SK-N-SH (cell line): Measurements from ENCODE around the gene CTSO. TPM values are rescaled to one million over a fixed set of nuclear protein-coding genes. Genes with fewer than 3 reads are reported as not detected.

Experiments
- CTCF ChIA-PET: fragments of 300-600, 350-600 bp; formaldehyde crosslinking; extraction: SDS; loops from one replicate; lab custom pipeline; 2021; lab: Yijun Ruan, JAX
- POLR2A ChIA-PET: fragments of 350-600 bp; sonication (Branson Sonifier 250); formaldehyde crosslinking; extraction: SDS; loops from one replicate; lab custom pipeline; 2020; ENCODE audit warnings: antibody characterized with exemption, inconsistent platforms; lab: Yijun Ruan, JAX
- DNase-seq: peaks from one replicate; pipeline ENCODE4 v3.0.0; 2012
- H2AFZ ChIP-seq: fragments of 200-600 bp; sonication (generic); 2 replicates; pipeline ENCODE4 v1.8.1; 2016; ENCODE audit warnings: antibody characterized with exemption, mild to moderate bottlenecking, low read depth
- H3F3A ChIP-seq: fragments of 200-600 bp; sonication (generic); replicated peaks from 2 replicates; pipeline ENCODE3; 2016; ENCODE audit warnings: antibody characterized with exemption, mild to moderate bottlenecking; ENCODE audit not compliant: insufficient read depth
- H3K27ac ChIP-seq, 2 experiments: fragments of 200-500 bp in 1 of 2; fragments of 200-600 bp in 1 of 2; sonication (Bioruptor generic) in 1 of 2; sonication (generic), shearing (Covaris generic) in 1 of 2; 2 replicates each; pipeline versions ENCODE4 v1.5.1 to v1.6.1; 2014 to 2016; ENCODE audit warnings: low read depth in 2 of 2, inconsistent platforms in 1 of 2, low read length in 1 of 2, mild to moderate bottlenecking in 1 of 2, mixed read lengths in 1 of 2
- H3K27me3 ChIP-seq: fragments of 200-600 bp; sonication (generic), shearing (Covaris generic); 2 replicates; pipeline ENCODE4 v1.6.1; 2016; ENCODE audit warnings: mixed run types; ENCODE audit not compliant: insufficient read depth
- H3K36me3 ChIP-seq, 2 experiments: fragments of 200-500 bp in 1 of 2; fragments of 200-600 bp in 1 of 2; sonication (Bioruptor generic) in 1 of 2; sonication (generic) in 1 of 2; replicated peaks in 1 of 2; 2 replicates each; pipeline versions ENCODE3 to v1.5.1; 2014 to 2016; ENCODE audit warnings: low read length in 1 of 2, mild to moderate bottlenecking in 1 of 2; ENCODE audit not compliant: insufficient read depth in 2 of 2, control insufficient read depth in 1 of 2
- H3K4me1 ChIP-seq, 2 experiments: fragments of 200-500 bp in 1 of 2; fragments of 200-600 bp in 1 of 2; sonication (Bioruptor generic) in 1 of 2; sonication (generic), shearing (Covaris generic) in 1 of 2; 2 replicates each; pipeline versions ENCODE4 v1.5.1 to v1.6.1; 2014 to 2016; ENCODE audit warnings: low read depth in 1 of 2, low read length in 1 of 2, mixed run types in 1 of 2; ENCODE audit not compliant: insufficient read depth in 2 of 2, control insufficient read depth in 1 of 2
- H3K4me2 ChIP-seq: fragments of 200-600 bp; sonication (generic), shearing (Covaris generic); 2 replicates; pipeline ENCODE4 v1.6.1; 2017; ENCODE audit warnings: mixed run types
- H3K4me3 ChIP-seq, 2 experiments: fragments of 200-500 bp in 1 of 2; fragments of 200-600 bp in 1 of 2; sonication (Bioruptor generic) in 1 of 2; sonication (generic), shearing (Covaris generic) in 1 of 2; 2 replicates each; pipeline versions ENCODE4 v1.5.1 to v1.8.1; 2014 to 2016; ENCODE audit warnings: low read depth in 2 of 2, inconsistent platforms in 1 of 2, low read length in 1 of 2, mild to moderate bottlenecking in 1 of 2, mixed read lengths in 1 of 2, moderate library complexity in 1 of 2
- H3K79me2 ChIP-seq: fragments of 200-600 bp; sonication (generic); 2 replicates; pipeline ENCODE4 v1.8.1; 2017; ENCODE audit warnings: mild to moderate bottlenecking; ENCODE audit not compliant: insufficient read depth
- H3K9ac ChIP-seq: fragments of 200-600 bp; sonication (generic); 2 replicates; pipeline ENCODE4 v1.6.1; 2017; ENCODE audit warnings: mixed run types
- H3K9me2 ChIP-seq: fragments of 200-600 bp; sonication (generic); 2 replicates; pipeline ENCODE4 v1.6.1; 2017; ENCODE audit warnings: mixed run types
- H3K9me3 ChIP-seq: fragments of 200-600 bp; sonication (generic); 2 replicates; pipeline ENCODE4 v1.6.1; 2017; ENCODE audit warnings: mixed run types, mild to moderate bottlenecking, moderate library complexity
- H4K20me1 ChIP-seq: fragments of 200-600 bp; sonication (generic); 2 replicates; pipeline ENCODE4 v1.6.1; 2017; ENCODE audit warnings: mild to moderate bottlenecking, mixed run types; ENCODE audit not compliant: insufficient read depth
- CHD2 ChIP-seq: fragments of 150-350 bp; IDR thresholded peaks from 2 replicates; pipeline ENCODE4 v1.6.1; 2018; ENCODE audit warnings: low read length; ENCODE audit not compliant: partially characterized antibody
- ELF1 ChIP-seq: IDR thresholded peaks from 2 replicates; pipeline ENCODE4 v1.4.0; 2012
- EP300 ChIP-seq, 2 experiments: IDR thresholded peaks; 2 replicates each; pipeline versions ENCODE4 v1.4.0 to v1.6.1; 2012; ENCODE audit warnings: borderline replicate concordance in 1 of 2, low read depth in 1 of 2, low read length in 1 of 2
- EZH2phosphoT487 ChIP-seq: fragments of 200-600 bp; sonication (generic); IDR thresholded peaks from 2 replicates; pipeline ENCODE4 v1.6.1; 2017; ENCODE audit warnings: low read depth, mixed run types, mild to moderate bottlenecking, antibody characterized with exemption, moderate library complexity, borderline replicate concordance
- FOXJ3 ChIP-seq: sonication (generic); formaldehyde crosslinking; IDR thresholded peaks from 2 replicates; pipeline ENCODE4 v1.5.1; 2020; ENCODE audit warnings: mild to moderate bottlenecking, missing genetic modification reagents
- JUND ChIP-seq: IDR thresholded peaks from 2 replicates; pipeline ENCODE4 v1.4.0; 2012
- MAX ChIP-seq: IDR thresholded peaks from 2 replicates; pipeline ENCODE4 v1.4.0; 2012; ENCODE audit warnings: low read depth
- NFIC ChIP-seq: IDR thresholded peaks from 2 replicates; pipeline ENCODE4 v1.4.0; 2012; ENCODE audit warnings: borderline replicate concordance
- PBX3 ChIP-seq: IDR thresholded peaks from 2 replicates; pipeline ENCODE4; 2012
- RAD21 ChIP-seq: IDR thresholded peaks from 2 replicates; pipeline ENCODE4 v1.6.1; 2012; ENCODE audit warnings: mild to moderate bottlenecking, low read length
- RCOR1 ChIP-seq: fragments of 150-350 bp; IDR thresholded peaks from 2 replicates; pipeline ENCODE4 v1.6.1; 2017; ENCODE audit warnings: antibody characterized with exemption, low read length
- RFX5 ChIP-seq: IDR thresholded peaks from 2 replicates; pipeline ENCODE4 v1.6.1; 2012; ENCODE audit warnings: mild to moderate bottlenecking, improper control_type of control experiment, low read length
- RXRA ChIP-seq: IDR thresholded peaks from 2 replicates; pipeline ENCODE4 v1.4.0; 2012; ENCODE audit warnings: low read depth, mild to moderate bottlenecking, borderline replicate concordance
- SIN3A ChIP-seq: IDR thresholded peaks from 2 replicates; pipeline ENCODE4 v1.6.1; 2012; ENCODE audit warnings: low read depth, mild to moderate bottlenecking, low read length, moderate library complexity, borderline replicate concordance
- SMC3 ChIP-seq: IDR thresholded peaks from 2 replicates; pipeline ENCODE4 v1.6.1; 2012; ENCODE audit warnings: low read depth, low read length, improper control_type of control experiment
- TAF1 ChIP-seq: IDR thresholded peaks from 2 replicates; pipeline ENCODE4 v1.6.1; 2012; ENCODE audit warnings: low read depth, mild to moderate bottlenecking, low read length, moderate library complexity, borderline replicate concordance
- TCF12 ChIP-seq: IDR thresholded peaks from 2 replicates; pipeline ENCODE4 v1.4.0; 2012
- YY1 ChIP-seq: IDR thresholded peaks from 2 replicates; pipeline ENCODE4 v1.4.0; 2012; ENCODE audit warnings: low read depth, mild to moderate bottlenecking
- WGBS: methylation state at CpG from one replicate; pipeline ENCODE4 v1.1.6; 2017; ENCODE audit warnings: low lambda C conversion rate; 5-methylcytosine and 5-hydroxymethylcytosine counted together
- polyA plus RNA-seq, 3 experiments: library from polyadenylated mRNA; depleted of rRNA; stranded (reverse); fragments of >200 nt; gene quantifications; 2 replicates each; pipeline ENCODE4 v1.2.3, GENCODE V29; 2012
- TF ChIP-seq, protein P1 (sequence below): fragments of 200-600 bp; sonication (generic); IDR thresholded peaks from 2 replicates; pipeline ENCODE4 v1.6.1; 2017; ENCODE audit warnings: antibody characterized with exemption, mild to moderate bottlenecking, moderate library complexity
- TF ChIP-seq, protein P2 (sequence below): IDR thresholded peaks from 2 replicates; pipeline ENCODE4 v1.6.1; 2012; ENCODE audit warnings: mild to moderate bottlenecking, low read depth, low read length, moderate library complexity

The CTSO gene
- polyA plus RNA-seq, 1 of the 3 experiments (the other 2 are of a cell fraction), result 3.3 TPM

- TF ChIP-seq RAD21, result no peak
- TF ChIP-seq EP300 (IDR thresholded peaks at IDR 0.05; ENCODE audit: borderline replicate concordance in 1 of 2, low read depth in 1 of 2, low read length in 1 of 2), result no peak
- TF ChIP-seq CHD2, result no peak
- TF ChIP-seq, protein P1, sequence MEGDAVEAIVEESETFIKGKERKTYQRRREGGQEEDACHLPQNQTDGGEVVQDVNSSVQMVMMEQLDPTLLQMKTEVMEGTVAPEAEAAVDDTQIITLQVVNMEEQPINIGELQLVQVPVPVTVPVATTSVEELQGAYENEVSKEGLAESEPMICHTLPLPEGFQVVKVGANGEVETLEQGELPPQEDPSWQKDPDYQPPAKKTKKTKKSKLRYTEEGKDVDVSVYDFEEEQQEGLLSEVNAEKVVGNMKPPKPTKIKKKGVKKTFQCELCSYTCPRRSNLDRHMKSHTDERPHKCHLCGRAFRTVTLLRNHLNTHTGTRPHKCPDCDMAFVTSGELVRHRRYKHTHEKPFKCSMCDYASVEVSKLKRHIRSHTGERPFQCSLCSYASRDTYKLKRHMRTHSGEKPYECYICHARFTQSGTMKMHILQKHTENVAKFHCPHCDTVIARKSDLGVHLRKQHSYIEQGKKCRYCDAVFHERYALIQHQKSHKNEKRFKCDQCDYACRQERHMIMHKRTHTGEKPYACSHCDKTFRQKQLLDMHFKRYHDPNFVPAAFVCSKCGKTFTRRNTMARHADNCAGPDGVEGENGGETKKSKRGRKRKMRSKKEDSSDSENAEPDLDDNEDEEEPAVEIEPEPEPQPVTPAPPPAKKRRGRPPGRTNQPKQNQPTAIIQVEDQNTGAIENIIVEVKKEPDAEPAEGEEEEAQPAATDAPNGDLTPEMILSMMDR, result no peak
- TF ChIP-seq RCOR1, result no peak
- no peak for TF ChIP-seq FOXJ3 (CRISPR knock-in tag)
- no peak for TF ChIP-seq RXRA
- TF ChIP-seq, protein P2, sequence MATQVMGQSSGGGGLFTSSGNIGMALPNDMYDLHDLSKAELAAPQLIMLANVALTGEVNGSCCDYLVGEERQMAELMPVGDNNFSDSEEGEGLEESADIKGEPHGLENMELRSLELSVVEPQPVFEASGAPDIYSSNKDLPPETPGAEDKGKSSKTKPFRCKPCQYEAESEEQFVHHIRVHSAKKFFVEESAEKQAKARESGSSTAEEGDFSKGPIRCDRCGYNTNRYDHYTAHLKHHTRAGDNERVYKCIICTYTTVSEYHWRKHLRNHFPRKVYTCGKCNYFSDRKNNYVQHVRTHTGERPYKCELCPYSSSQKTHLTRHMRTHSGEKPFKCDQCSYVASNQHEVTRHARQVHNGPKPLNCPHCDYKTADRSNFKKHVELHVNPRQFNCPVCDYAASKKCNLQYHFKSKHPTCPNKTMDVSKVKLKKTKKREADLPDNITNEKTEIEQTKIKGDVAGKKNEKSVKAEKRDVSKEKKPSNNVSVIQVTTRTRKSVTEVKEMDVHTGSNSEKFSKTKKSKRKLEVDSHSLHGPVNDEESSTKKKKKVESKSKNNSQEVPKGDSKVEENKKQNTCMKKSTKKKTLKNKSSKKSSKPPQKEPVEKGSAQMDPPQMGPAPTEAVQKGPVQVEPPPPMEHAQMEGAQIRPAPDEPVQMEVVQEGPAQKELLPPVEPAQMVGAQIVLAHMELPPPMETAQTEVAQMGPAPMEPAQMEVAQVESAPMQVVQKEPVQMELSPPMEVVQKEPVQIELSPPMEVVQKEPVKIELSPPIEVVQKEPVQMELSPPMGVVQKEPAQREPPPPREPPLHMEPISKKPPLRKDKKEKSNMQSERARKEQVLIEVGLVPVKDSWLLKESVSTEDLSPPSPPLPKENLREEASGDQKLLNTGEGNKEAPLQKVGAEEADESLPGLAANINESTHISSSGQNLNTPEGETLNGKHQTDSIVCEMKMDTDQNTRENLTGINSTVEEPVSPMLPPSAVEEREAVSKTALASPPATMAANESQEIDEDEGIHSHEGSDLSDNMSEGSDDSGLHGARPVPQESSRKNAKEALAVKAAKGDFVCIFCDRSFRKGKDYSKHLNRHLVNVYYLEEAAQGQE, result no peak
- TF ChIP-seq EZH2phosphoT487, result no peak
- TF ChIP-seq, all 33 proteins: peak for 0
- H3K9me2 ChIP-seq, result no peaks in the 10 kb centered on the region
- no peaks in the 10 kb centered on the region for H3K9me3 ChIP-seq
- H3K27ac ChIP-seq, result no peak overlapping the region
- H4K20me1 ChIP-seq, result no peaks in the 10 kb centered on the region
- no peaks in the 10 kb centered on the region for H3K27me3 ChIP-seq
- ChIA-PET CTCF (no interaction called here), POLR2A (no interaction called here)
- H3K4me3 ChIP-seq, result no peak overlapping the region
- no peak overlapping the region for H2AFZ ChIP-seq
- H3K36me3 ChIP-seq, result no peaks in the 10 kb centered on the region
- no peaks in the 10 kb centered on the region for H3F3A ChIP-seq
- H3K4me2 ChIP-seq, result no peak overlapping the region
- WGBS, result 0% methylated on average over 2 of the region's 2 CpGs
- H3K9ac ChIP-seq, result no peak overlapping the region
- no peaks in the 10 kb centered on the region for H3K4me1 ChIP-seq
- DNase-seq, result no peak
- no peaks in the 10 kb centered on the region for H3K79me2 ChIP-seq
Measured at GRCh38 chr4:155878611-155879010, 75.1 kb downstream of the CTSO start.

DNA sequence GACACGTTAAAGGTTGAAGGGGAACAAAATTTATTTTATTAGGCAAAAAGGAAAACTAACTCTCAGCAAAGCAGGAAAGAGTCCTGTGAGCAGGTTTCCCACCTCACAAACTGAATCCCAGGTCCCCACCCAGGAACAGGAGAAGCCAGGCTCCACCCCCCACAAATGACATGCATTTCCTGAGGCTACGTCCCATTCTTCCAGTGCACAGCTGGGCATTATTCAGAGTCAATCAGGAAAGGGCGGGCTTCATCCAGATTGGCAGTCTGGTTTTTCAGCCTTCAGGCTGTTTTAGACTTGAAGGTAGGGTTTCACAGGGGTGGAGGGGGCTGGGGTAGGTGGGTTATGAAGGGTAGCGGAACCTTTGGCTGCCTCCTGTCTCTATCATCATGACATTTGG is 75.7 kb downstream of the CTSO start:
- no peaks in the 10 kb centered on the region for H3F3A ChIP-seq
- H2AFZ ChIP-seq, result no peak overlapping the region
- no peaks in the 10 kb centered on the region for H3K27me3 ChIP-seq
- TF ChIP-seq NFIC, result no peak
- no peak for TF ChIP-seq SIN3A
- no peak for TF ChIP-seq SMC3
- no peak for TF ChIP-seq CHD2
- TF ChIP-seq RFX5, result no peak
- no peak for TF ChIP-seq JUND
- TF ChIP-seq PBX3, result no peak
- TF ChIP-seq MAX, result no peak
- TF ChIP-seq EP300 (IDR thresholded peaks at IDR 0.05; ENCODE audit: borderline replicate concordance in 1 of 2, low read depth in 1 of 2, low read length in 1 of 2), result no peak
- no peak for TF ChIP-seq YY1
- no peak for TF ChIP-seq RCOR1
- no peak for TF ChIP-seq TCF12
- TF ChIP-seq TAF1, result no peak
- TF ChIP-seq, protein P1, result no peak
- TF ChIP-seq ELF1, result no peak
- TF ChIP-seq, all 33 proteins: peak for 0
- Histone ChIP-seq H3K9me2 (no peaks in the 10 kb centered on the region), H3K79me2 (no peaks in the 10 kb centered on the region), H3K4me3 (no peak overlapping the region), H4K20me1 (no peaks in the 10 kb centered on the region), H3K9me3 (no peaks in the 10 kb centered on the region), H3K9ac (no peak overlapping the region), H3K36me3 (no peaks in the 10 kb centered on the region), H3K27ac (no peak overlapping the region), H3K4me1 (no peaks in the 10 kb centered on the region), H3K4me2 (no peak overlapping the region)
- CTCF ChIA-PET, result no interaction called here
- WGBS, result 31% methylated on average over 3 of the region's 4 CpGs
- no peak for DNase-seq
- POLR2A ChIA-PET, result no interaction called here
